Smooth muscle cell (in vitro differentiated cells): ENCODE results near the gene BAG2. TPM values are rescaled to one million over a fixed set of nuclear protein-coding genes. Genes with fewer than 3 reads are reported as not detected.

Experiments
- DNase-seq: peaks from one replicate; lab custom pipeline; 2025; ENCODE audit not compliant: unreplicated experiment; lab: John Stamatoyannopoulos, UW
- H2AFZ ChIP-seq: fragments of 200-600 bp; sonication (generic); 2 replicates; pipeline ENCODE4 v1.6.0; 2016; ENCODE audit warnings: antibody characterized with exemption, low read depth, mild to moderate bottlenecking
- H3F3A ChIP-seq: fragments of 200-600 bp; sonication (generic); 2 replicates; pipeline ENCODE4 v1.6.0; 2017; ENCODE audit warnings: antibody characterized with exemption, low read depth
- H3K27ac ChIP-seq: fragments of 200-600 bp; sonication (generic); 2 replicates; pipeline ENCODE4 v1.5.1; 2016; ENCODE audit warnings: low read depth, mild to moderate bottlenecking
- H3K27me3 ChIP-seq: fragments of 200-600 bp; sonication (generic); 2 replicates; pipeline ENCODE4 v1.6.1; 2016; ENCODE audit warnings: low read depth, mild to moderate bottlenecking
- H3K36me3 ChIP-seq: fragments of 200-600 bp; sonication (generic); 2 replicates; pipeline ENCODE4 v1.5.1; 2016; ENCODE audit warnings: low read depth
- H3K4me1 ChIP-seq: fragments of 200-600 bp; sonication (generic); 2 replicates; pipeline ENCODE4 v1.5.1; 2016; ENCODE audit warnings: low read depth
- H3K4me2 ChIP-seq: fragments of 200-600 bp; sonication (generic); 2 replicates; pipeline ENCODE4 v1.6.0; 2016; ENCODE audit warnings: mild to moderate bottlenecking
- H3K4me3 ChIP-seq: fragments of 200-600 bp; sonication (generic); 2 replicates; pipeline ENCODE4 v1.5.1; 2016; ENCODE audit warnings: mild to moderate bottlenecking
- H3K79me2 ChIP-seq: fragments of 200-600 bp; sonication (generic); 2 replicates; pipeline ENCODE4 v1.6.0; 2016; ENCODE audit warnings: low read depth, mild to moderate bottlenecking
- H3K9ac ChIP-seq: fragments of 200-600 bp; sonication (generic); 2 replicates; pipeline ENCODE4 v1.6.0; 2016; ENCODE audit warnings: low read depth
- H3K9me3 ChIP-seq: fragments of 200-600 bp; sonication (generic); replicated peaks from 2 replicates; pipeline ENCODE4 v1.5.1; 2016; ENCODE audit warnings: low read depth
- H4K20me1 ChIP-seq: fragments of 200-600 bp; sonication (generic); 2 replicates; pipeline ENCODE4 v1.6.0; 2016; ENCODE audit warnings: low read depth
- CTCF ChIP-seq: fragments of 200-600 bp; sonication (generic); IDR thresholded peaks from 2 replicates; pipeline ENCODE4 v1.5.1; 2017; ENCODE audit warnings: borderline replicate concordance, mild to moderate bottlenecking, antibody characterized with exemption; ENCODE audit not compliant: insufficient read depth, poor library complexity, severe bottlenecking
- WGBS: methylation state at CpG from one replicate; pipeline ENCODE4 v1.1.7; 2016; ENCODE audit warnings: low lambda C conversion rate; 5-methylcytosine and 5-hydroxymethylcytosine counted together
- polyA plus RNA-seq: library from polyadenylated mRNA; unstranded; fragments of >200 nt; fragmentation: Nextera tagmentation; extraction: Ambion mirVana; gene quantifications from 2 replicates; pipeline ENCODE4 v1.2.1, GENCODE V29; 2016
- total RNA-seq: library from RNA; depleted of rRNA; stranded (reverse); fragments of >200 nt; gene quantifications from 2 replicates; pipeline ENCODE4 v1.2.3, GENCODE V29; 2014

Gene BAG2
- total and polyA plus RNA-seq, 2 experiments from 2014 or later: 12.4 to 15.7 TPM

DNA sequence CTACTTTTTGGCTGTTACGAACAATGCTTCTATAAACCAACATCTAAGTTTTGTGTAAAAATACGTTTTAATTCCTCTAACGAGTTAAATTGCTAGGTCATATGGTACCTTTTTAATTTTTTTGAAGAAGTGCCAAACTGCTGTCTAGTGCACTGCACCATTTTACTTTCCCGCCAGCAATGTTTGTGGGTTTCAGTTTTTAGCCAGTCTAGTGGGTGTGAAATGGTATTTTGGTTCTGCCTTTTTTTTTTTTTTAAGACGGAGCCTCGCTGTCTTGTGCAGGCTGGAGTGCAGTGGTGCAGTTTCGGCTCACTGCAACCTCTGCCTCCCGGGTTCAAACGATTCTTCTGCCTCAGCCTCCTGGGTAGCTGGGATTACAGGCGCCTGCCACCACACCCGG is 34.1 kb upstream of the BAG2 start:
- no peaks in the 10 kb centered on the region for H3K79me2 ChIP-seq
- no peak overlapping the region for H3K27ac ChIP-seq
- H3F3A ChIP-seq: no peaks in the 10 kb centered on the region
- no peak for TF ChIP-seq CTCF
- no peak overlapping the region for H3K9ac ChIP-seq
- no peak overlapping the region for H2AFZ ChIP-seq
- WGBS: 95% methylated on average over 11 of the region's 11 CpGs
- H3K9me3 ChIP-seq: no peaks in the 10 kb centered on the region
- H3K4me1 ChIP-seq: no peaks in the 10 kb centered on the region
- peaks cover 25% of the 10 kb centered on the region for H3K36me3 ChIP-seq
- H4K20me1 ChIP-seq: no peaks in the 10 kb centered on the region
- no peaks in the 10 kb centered on the region for H3K27me3 ChIP-seq
- H3K4me2 ChIP-seq: no peak overlapping the region
- DNase-seq: no peak
- H3K4me3 ChIP-seq: no peak overlapping the region

DNA sequence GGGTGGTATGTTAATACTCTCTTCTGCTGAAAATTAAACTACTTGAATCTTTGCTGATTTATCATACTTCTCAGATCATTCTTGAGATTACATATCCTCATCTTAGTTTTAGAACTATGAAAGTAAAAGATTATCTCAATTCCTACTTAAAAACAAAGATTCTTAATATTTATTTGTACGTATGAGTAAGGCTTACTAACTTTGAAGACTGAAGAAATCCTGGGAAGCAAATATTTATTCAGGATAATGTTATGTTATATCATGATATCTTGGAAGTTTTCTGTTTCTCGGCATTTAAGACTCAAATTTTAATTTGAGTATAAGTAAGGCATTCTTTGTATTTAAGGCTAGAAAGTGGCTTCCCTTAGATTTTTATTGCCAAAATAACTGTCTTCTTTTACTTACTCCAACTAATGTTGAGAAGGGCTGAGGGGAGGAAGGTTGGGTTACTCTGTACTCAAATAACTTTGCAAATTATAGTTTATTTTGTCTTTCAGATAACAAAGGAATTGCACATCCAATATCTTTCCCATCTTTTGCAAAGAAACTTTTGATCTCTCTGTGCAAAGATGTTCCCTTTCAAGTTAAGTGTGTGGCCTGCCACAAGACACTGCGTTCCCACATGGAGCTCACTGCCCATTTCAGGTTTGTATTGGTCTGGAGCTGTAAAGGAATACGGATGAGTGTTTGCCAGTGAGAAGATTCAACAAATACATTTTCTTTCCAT is 30.5 kb upstream of the BAG2 start:
- no peaks in the 10 kb centered on the region for H3K9me3 ChIP-seq
- H3K9ac ChIP-seq: no peak overlapping the region
- H3K27ac ChIP-seq: no peak overlapping the region
- peaks cover 32% of the 10 kb centered on the region for H3K36me3 ChIP-seq
- no peak overlapping the region for H3K4me3 ChIP-seq
- no peaks in the 10 kb centered on the region for H3K79me2 ChIP-seq
- no peaks in the 10 kb centered on the region for H3K27me3 ChIP-seq
- 95% methylated on average over 4 of the region's 4 CpGs for WGBS
- DNase-seq: no peak
- no peaks in the 10 kb centered on the region for H3F3A ChIP-seq
- H3K4me1 ChIP-seq: no peaks in the 10 kb centered on the region
- no peak overlapping the region for H3K4me2 ChIP-seq
- H4K20me1 ChIP-seq: no peaks in the 10 kb centered on the region
- no peak for TF ChIP-seq CTCF
- H2AFZ ChIP-seq: no peak overlapping the region

GRCh38 chr6:57142178-57142525 is 30.0 kb upstream of the BAG2 start:
- no peaks in the 10 kb centered on the region for H3F3A ChIP-seq
- no peaks in the 10 kb centered on the region for H3K4me1 ChIP-seq
- no peak overlapping the region for H3K4me2 ChIP-seq
- no peak overlapping the region for H3K4me3 ChIP-seq
- H3K9ac ChIP-seq: no peak overlapping the region
- no peaks in the 10 kb centered on the region for H3K9me3 ChIP-seq
- 100% methylated on average over 1 of the region's 1 CpG for WGBS
- H4K20me1 ChIP-seq: no peaks in the 10 kb centered on the region
- H3K79me2 ChIP-seq: no peaks in the 10 kb centered on the region
- peaks cover 27% of the 10 kb centered on the region for H3K36me3 ChIP-seq
- H3K27ac ChIP-seq: no peak overlapping the region
- TF ChIP-seq CTCF: no peak
- no peaks in the 10 kb centered on the region for H3K27me3 ChIP-seq
- no peak overlapping the region for H2AFZ ChIP-seq
- no peak for DNase-seq

- H3K27me3 ChIP-seq: no peaks in the 10 kb centered on the region
- no peaks in the 10 kb centered on the region for H4K20me1 ChIP-seq
- peaks cover 26% of the 10 kb centered on the region for H3K36me3 ChIP-seq
- H3F3A ChIP-seq: no peaks in the 10 kb centered on the region
- H3K9me3 ChIP-seq: no peaks in the 10 kb centered on the region
- no peak overlapping the region for H3K9ac ChIP-seq
- H3K4me1 ChIP-seq: no peaks in the 10 kb centered on the region
- H3K79me2 ChIP-seq: no peaks in the 10 kb centered on the region
- DNase-seq: no peak
- TF ChIP-seq CTCF: no peak
- H3K4me2 ChIP-seq: no peak overlapping the region
- no peak overlapping the region for H3K4me3 ChIP-seq
- WGBS: 100% methylated on average over 1 of the region's 1 CpG
- no peak overlapping the region for H2AFZ ChIP-seq
- H3K27ac ChIP-seq: no peak overlapping the region
Measured at GRCh38 chr6:57143690-57144089, 28.4 kb upstream of the BAG2 start.
